Neural progenitor cell (in vitro differentiated cells): ENCODE data around the gene SLC51B. TPM values are rescaled to one million over a fixed set of nuclear protein-coding genes. Genes with fewer than 3 reads are reported as not detected.

Source experiments
- DNase-seq: peaks from one replicate; pipeline ENCODE4 v3.0.0-alpha.2; 2016; ENCODE audit warnings: low spot score
- H2AFZ ChIP-seq: fragments of 200-600 bp; sonication (generic); replicated peaks from 2 replicates; pipeline ENCODE4 v1.6.1; 2016; ENCODE audit warnings: antibody characterized with exemption
- H3F3A ChIP-seq: fragments of 200-600 bp; sonication (generic); 2 replicates; pipeline ENCODE4 v1.6.1; 2016; ENCODE audit warnings: antibody characterized with exemption, low read depth
- H3K27ac ChIP-seq: fragments of 200-600 bp; sonication (generic); 2 replicates; pipeline ENCODE4 v1.5.1; 2016; ENCODE audit warnings: mild to moderate bottlenecking
- H3K27me3 ChIP-seq: fragments of 200-600 bp; sonication (generic); 2 replicates; pipeline ENCODE4 v1.6.1; 2016; ENCODE audit warnings: mild to moderate bottlenecking, moderate library complexity
- H3K36me3 ChIP-seq: fragments of 200-600 bp; sonication (generic); 2 replicates; pipeline ENCODE4 v1.5.1; 2016
- H3K4me1 ChIP-seq: fragments of 200-600 bp; sonication (generic); 2 replicates; pipeline ENCODE4 v1.6.1; 2016; ENCODE audit warnings: mixed run types
- H3K4me2 ChIP-seq: fragments of 200-600 bp; sonication (generic); 2 replicates; pipeline ENCODE4 v1.6.1; 2016
- H3K4me3 ChIP-seq: fragments of 200-600 bp; sonication (generic); 2 replicates; pipeline ENCODE4 v1.5.1; 2016
- H3K79me2 ChIP-seq: fragments of 200-600 bp; sonication (generic); 2 replicates; pipeline ENCODE4 v1.6.1; 2016; ENCODE audit warnings: low read depth
- H3K9ac ChIP-seq: fragments of 200-600 bp; sonication (generic); 2 replicates; pipeline ENCODE4 v1.6.1; 2016
- H3K9me3 ChIP-seq: fragments of 200-600 bp; sonication (generic); 2 replicates; pipeline ENCODE4 v1.5.1; 2016; ENCODE audit warnings: low read depth
- H4K20me1 ChIP-seq: fragments of 200-600 bp; sonication (generic); 2 replicates; pipeline ENCODE4 v1.6.1; 2016; ENCODE audit warnings: low read depth
- H3K27ac Mint-ChIP-seq: 3 replicates; pipeline ENCODE4 v1.8.0; 2021; ENCODE audit warnings: mixed read lengths
- H3K27me3 Mint-ChIP-seq: 2 replicates; pipeline ENCODE4 v1.8.0; 2022; ENCODE audit warnings: low read depth, mild to moderate bottlenecking, inconsistent platforms, moderate library complexity, mixed read lengths; ENCODE audit not compliant: insufficient read depth
- H3K36me3 Mint-ChIP-seq: 3 replicates; pipeline ENCODE4 v1.8.0; 2021; ENCODE audit warnings: mixed read lengths
- H3K4me1 Mint-ChIP-seq: 3 replicates; pipeline ENCODE4 v1.8.0; 2021; ENCODE audit warnings: mixed read lengths
- H3K4me3 Mint-ChIP-seq: 3 replicates; pipeline ENCODE4 v1.8.0; 2021; ENCODE audit warnings: mild to moderate bottlenecking, moderate library complexity, mixed read lengths
- H3K9me3 Mint-ChIP-seq: 3 replicates; pipeline ENCODE4 v1.8.0; 2020; ENCODE audit warnings: mixed read lengths
- CTCF ChIP-seq: fragments of 200-600 bp; sonication (generic); IDR thresholded peaks from 2 replicates; pipeline ENCODE4 v1.5.1; 2017; ENCODE audit warnings: antibody characterized with exemption, mild to moderate bottlenecking
- EZH2 ChIP-seq: fragments of 200-600 bp; sonication (generic); IDR thresholded peaks from 2 replicates; pipeline ENCODE4 v1.6.1; 2017; ENCODE audit warnings: antibody characterized with exemption, mild to moderate bottlenecking, moderate library complexity
- EZH2phosphoT487 ChIP-seq: fragments of 200-600 bp; sonication (generic); IDR thresholded peaks from 2 replicates; pipeline ENCODE4 v1.6.1; 2017; ENCODE audit warnings: antibody characterized with exemption
- total RNA-seq: library from RNA; depleted of rRNA; stranded (reverse); fragments of >200 nt; gene quantifications from 2 replicates; pipeline ENCODE4 v1.2.3, GENCODE V29; 2015; ENCODE audit warnings: low replicate concordance

Gene SLC51B
- total RNA-seq, 1 donor from 2014 or later = not detected

DNA sequence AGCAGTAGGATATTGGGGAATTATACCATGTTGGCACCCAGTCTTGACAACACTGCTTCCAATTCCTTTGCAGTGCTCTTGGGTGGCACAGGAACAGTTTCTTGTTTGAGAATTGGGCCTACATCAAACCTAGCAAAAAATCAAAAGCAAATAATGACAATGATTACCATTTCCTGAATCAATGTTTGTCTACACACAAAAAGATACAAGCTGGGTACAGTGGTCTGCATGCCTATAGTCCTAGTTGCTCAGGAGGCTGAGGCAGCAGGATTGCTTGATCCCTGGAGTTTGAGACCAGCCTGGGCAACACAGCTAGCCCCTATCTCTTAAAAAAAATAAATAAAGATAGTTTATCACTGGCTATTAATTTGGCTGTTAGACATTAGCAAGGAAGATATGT, 23.7 kb upstream of the SLC51B start:
- H3K9me3 ChIP-seq = no peaks in the 10 kb centered on the region
- peaks cover 3% of the 10 kb centered on the region for H4K20me1 ChIP-seq
- no peak overlapping the region for H3K27ac ChIP-seq
- H3K4me3 ChIP-seq = no peak overlapping the region
- no peak overlapping the region for H3K9ac ChIP-seq
- no peaks in the 10 kb centered on the region for H3K27me3 ChIP-seq
- peaks cover 9% of the 10 kb centered on the region for H3K36me3 ChIP-seq
- Mint-ChIP-seq H3K27me3 (no peaks in the 10 kb centered on the region), H3K27ac (no peak overlapping the region), H3K9me3 (no peaks in the 10 kb centered on the region), H3K36me3 (peaks cover 18% of the 10 kb centered on the region), H3K4me3 (no peak overlapping the region), H3K4me1 (no peaks in the 10 kb centered on the region)
- no peak overlapping the region for H2AFZ ChIP-seq
- H3F3A ChIP-seq = peaks cover 7% of the 10 kb centered on the region
- H3K79me2 ChIP-seq = no peaks in the 10 kb centered on the region
- no peak for DNase-seq
- no peaks in the 10 kb centered on the region for H3K4me1 ChIP-seq
- TF ChIP-seq CTCF (no peak), EZH2 (no peak), EZH2phosphoT487 (no peak)
- H3K4me2 ChIP-seq = no peak overlapping the region

DNA sequence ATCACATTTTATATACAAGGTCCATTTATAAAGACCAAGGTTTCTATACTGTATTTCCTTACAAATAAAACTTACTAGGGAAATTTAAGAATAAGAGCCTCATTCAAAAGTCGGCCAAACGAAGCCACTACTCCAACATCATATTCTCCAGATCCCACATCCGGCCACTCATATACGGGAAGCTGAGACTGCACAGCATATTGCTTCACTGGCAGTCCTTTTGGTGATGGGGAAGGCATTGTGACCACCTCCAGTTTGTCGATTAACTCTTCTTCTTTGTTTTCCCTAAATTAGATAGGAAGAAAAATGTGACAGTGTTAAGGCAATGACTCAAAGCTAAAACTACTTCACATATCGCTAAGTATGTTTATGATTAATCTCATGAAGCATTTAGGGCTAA, 18.4 kb upstream of the SLC51B start:
- Histone ChIP-seq H3K27me3 (peaks cover 8% of the 10 kb centered on the region), H3K36me3 (peaks cover 3% of the 10 kb centered on the region), H3F3A (no peaks in the 10 kb centered on the region), H3K79me2 (peaks cover 19% of the 10 kb centered on the region), H3K4me2 (no peak overlapping the region), H2AFZ (no peak overlapping the region), H4K20me1 (peaks cover 9% of the 10 kb centered on the region), H3K9ac (no peak overlapping the region), H3K4me3 (no peak overlapping the region), H3K4me1 (no peaks in the 10 kb centered on the region), H3K27ac (no peak overlapping the region), H3K9me3 (no peaks in the 10 kb centered on the region)
- peak overlapping the region; percentile 26 for H3K4me3 Mint-ChIP-seq
- H3K4me1 Mint-ChIP-seq = peaks cover 12% of the 10 kb centered on the region
- no peak for TF ChIP-seq EZH2
- TF ChIP-seq EZH2phosphoT487 = no peak
- no peak for TF ChIP-seq CTCF
- no peak for DNase-seq
- peaks cover 11% of the 10 kb centered on the region for H3K36me3 Mint-ChIP-seq
- H3K27ac Mint-ChIP-seq = no peak overlapping the region
- H3K9me3 Mint-ChIP-seq = no peaks in the 10 kb centered on the region
- H3K27me3 Mint-ChIP-seq = no peaks in the 10 kb centered on the region

- Mint-ChIP-seq H3K36me3 (peaks cover 11% of the 10 kb centered on the region), H3K27me3 (peaks cover 7% of the 10 kb centered on the region), H3K4me3 (peak overlapping the region; percentile 86), H3K27ac (no peak overlapping the region), H3K9me3 (no peaks in the 10 kb centered on the region), H3K4me1 (peaks cover 14% of the 10 kb centered on the region)
- peak overlapping the region; percentile 89 for H3K4me2 ChIP-seq
- no peak overlapping the region for H3K9ac ChIP-seq
- H3K79me2 ChIP-seq = peaks cover 19% of the 10 kb centered on the region
- H2AFZ ChIP-seq = no peak overlapping the region
- H4K20me1 ChIP-seq = peaks cover 9% of the 10 kb centered on the region
- no peaks in the 10 kb centered on the region for H3K9me3 ChIP-seq
- H3K4me3 ChIP-seq = no peak overlapping the region
- no peaks in the 10 kb centered on the region for H3K4me1 ChIP-seq
- peaks cover 2% of the 10 kb centered on the region for H3F3A ChIP-seq
- DNase-seq = no peak
- no peak overlapping the region for H3K27ac ChIP-seq
- peaks cover 17% of the 10 kb centered on the region for H3K27me3 ChIP-seq
- peaks cover 3% of the 10 kb centered on the region for H3K36me3 ChIP-seq
- TF ChIP-seq EZH2 (no peak), CTCF (no peak), EZH2phosphoT487 (no peak)
These were observed 17.6 kb upstream of the SLC51B start for GRCh38 chr15:65027593-65027992.
